GM23338 (cell line): ENCODE results near the gene PPHLN1. TPM values are rescaled to one million over a fixed set of nuclear protein-coding genes. Genes with fewer than 3 reads are reported as not detected.

ENCODE experiments used
- ATAC-seq: fragments of 200-7000 bp; cut with Tn5 transposase; 3 replicates; pipeline ENCODE4 v1.9.1; 2020
- DNase-seq: peaks from one replicate; pipeline ENCODE4 v3.0.0-alpha.2; 2015; ENCODE audit warnings: low spot score
- H2AFZ ChIP-seq: fragments of 200-600 bp; sonication (generic); 2 replicates; pipeline ENCODE4 v1.8.0; 2016; ENCODE audit warnings: antibody characterized with exemption, mild to moderate bottlenecking, moderate library complexity
- H3F3A ChIP-seq: fragments of 200-600 bp; sonication (generic); replicated peaks from 2 replicates; pipeline ENCODE4 v1.8.0; 2017; ENCODE audit warnings: antibody characterized with exemption, mixed run types, low read depth
- H3K27ac ChIP-seq: fragments of 200-600 bp; sonication (generic); 2 replicates; pipeline ENCODE4 v1.6.1; 2016; ENCODE audit warnings: low read depth
- H3K27me3 ChIP-seq: fragments of 200-600 bp; sonication (generic); 2 replicates; pipeline ENCODE4 v1.8.0; 2016; ENCODE audit warnings: mild to moderate bottlenecking, mixed run types, moderate library complexity; ENCODE audit not compliant: insufficient read depth
- H3K36me3 ChIP-seq: fragments of 200-600 bp; sonication (generic); 2 replicates; pipeline ENCODE4 v1.8.0; 2016; ENCODE audit warnings: mild to moderate bottlenecking; ENCODE audit not compliant: insufficient read depth
- H3K4me1 ChIP-seq: fragments of 200-600 bp; sonication (generic); 2 replicates; pipeline ENCODE4 v1.8.0; 2016; ENCODE audit warnings: mild to moderate bottlenecking, moderate library complexity; ENCODE audit not compliant: insufficient read depth
- H3K4me2 ChIP-seq: fragments of 200-600 bp; sonication (generic); 2 replicates; pipeline ENCODE4 v1.7.1; 2017; ENCODE audit warnings: mixed run types
- H3K4me3 ChIP-seq: fragments of 200-600 bp; sonication (generic); 2 replicates; pipeline ENCODE4 v1.6.1; 2016; ENCODE audit warnings: mixed run types
- H3K79me2 ChIP-seq: fragments of 200-600 bp; sonication (generic); replicated peaks from 2 replicates; pipeline ENCODE4 v1.8.0; 2017; ENCODE audit warnings: mild to moderate bottlenecking; ENCODE audit not compliant: insufficient read depth
- H3K9me2 ChIP-seq: fragments of 200-600 bp; sonication (generic); 2 replicates; pipeline ENCODE4 v1.8.0; 2017; ENCODE audit not compliant: insufficient read depth
- H4K20me1 ChIP-seq: fragments of 200-600 bp; sonication (generic); replicated peaks from 2 replicates; pipeline ENCODE4 v1.8.0; 2017; ENCODE audit warnings: mild to moderate bottlenecking; ENCODE audit not compliant: insufficient read depth
- H3K27ac Mint-ChIP-seq: 2 replicates; pipeline ENCODE4 v1.8.0; 2020; ENCODE audit warnings: inconsistent platforms, mild to moderate bottlenecking, moderate library complexity, mixed read lengths
- H3K27me3 Mint-ChIP-seq: 3 replicates; pipeline ENCODE4 v1.8.0; 2022; ENCODE audit warnings: low read depth, mild to moderate bottlenecking, moderate library complexity, mixed read lengths, inconsistent platforms; ENCODE audit not compliant: insufficient read depth, poor library complexity
- H3K36me3 Mint-ChIP-seq: 3 replicates; pipeline ENCODE4 v1.8.0; 2021; ENCODE audit warnings: low read depth, mild to moderate bottlenecking, inconsistent platforms, moderate library complexity, mixed read lengths
- H3K4me1 Mint-ChIP-seq: 3 replicates; pipeline ENCODE4 v1.8.0; 2020; ENCODE audit warnings: mild to moderate bottlenecking, inconsistent platforms, mixed read lengths
- H3K4me3 Mint-ChIP-seq: 3 replicates; pipeline ENCODE4 v1.8.0; 2021; ENCODE audit warnings: moderate library complexity, mild to moderate bottlenecking, inconsistent platforms, mixed read lengths
- H3K9me3 Mint-ChIP-seq: 3 replicates; pipeline ENCODE4 v1.8.0; 2020; ENCODE audit warnings: moderate library complexity, mild to moderate bottlenecking, inconsistent platforms, mixed read lengths
- CTCF ChIP-seq, 2 experiments: fragments of 200-600 bp in 1 of 2; sonication (generic) in 1 of 2; conservative IDR thresholded peaks; 2 replicates each; pipeline versions ENCODE4 v1.5.1 to v1.6.1; 2016 to 2017; ENCODE audit warnings: antibody characterized with exemption in 2 of 2, low read depth in 2 of 2, mild to moderate bottlenecking in 2 of 2, moderate library complexity in 1 of 2
- EZH2 ChIP-seq: fragments of 200-600 bp; sonication (generic); IDR thresholded peaks from one replicate; pipeline ENCODE4 v1.8.0; 2017; ENCODE audit warnings: antibody characterized with exemption, mild to moderate bottlenecking, low read depth; ENCODE audit not compliant: unreplicated experiment
- NANOG ChIP-seq: IDR thresholded peaks from 2 replicates; pipeline ENCODE4 v1.6.1; 2016; ENCODE audit warnings: antibody characterized with exemption, borderline replicate concordance
- POLR2AphosphoS5 ChIP-seq: IDR thresholded peaks from 2 replicates; pipeline ENCODE4 v1.6.1; 2016; ENCODE audit warnings: antibody characterized with exemption, low read depth
- REST ChIP-seq: IDR thresholded peaks from one replicate; pipeline ENCODE4 v1.6.1; 2018; ENCODE audit warnings: antibody characterized with exemption; ENCODE audit not compliant: unreplicated experiment
- ZNF462 ChIP-seq: fragments of 250-450 bp; sonication (Bioruptor Pico); IDR thresholded peaks from 2 replicates; pipeline ENCODE4 v1.5.0; 2020; ENCODE audit warnings: mild to moderate bottlenecking, moderate library complexity
- polyA plus RNA-seq: library from polyadenylated mRNA; unstranded; fragments of >200 nt; fragmentation: Nextera tagmentation; extraction: Ambion mirVana; gene quantifications from 2 replicates; pipeline ENCODE4 v1.2.1, GENCODE V29; 2016
- total RNA-seq: library from RNA; depleted of rRNA; stranded (reverse); fragments of >200 nt; shearing (Covaris generic); gene quantifications from 2 replicates; pipeline ENCODE4 v1.2.3, GENCODE V29; 2014
- TF ChIP-seq, protein P1 (sequence below): IDR thresholded peaks from 2 replicates; pipeline ENCODE4 v1.6.1; 2016; ENCODE audit warnings: antibody characterized with exemption

PPHLN1 gene
- total and polyA plus RNA-seq, 2 experiments from 2014 or later = 93.0 to 103 TPM

GRCh38 chr12:42288544-42288943 lies 37.4 kb upstream of the PPHLN1 start (continued):
- TF ChIP-seq ZNF462 = no peak
- no peak for TF ChIP-seq EZH2
- no peak for TF ChIP-seq NANOG
- no peak for TF ChIP-seq CTCF (conservative IDR thresholded peaks at IDR 0.05; ENCODE audit: low read depth in 2 of 2)

DNA sequence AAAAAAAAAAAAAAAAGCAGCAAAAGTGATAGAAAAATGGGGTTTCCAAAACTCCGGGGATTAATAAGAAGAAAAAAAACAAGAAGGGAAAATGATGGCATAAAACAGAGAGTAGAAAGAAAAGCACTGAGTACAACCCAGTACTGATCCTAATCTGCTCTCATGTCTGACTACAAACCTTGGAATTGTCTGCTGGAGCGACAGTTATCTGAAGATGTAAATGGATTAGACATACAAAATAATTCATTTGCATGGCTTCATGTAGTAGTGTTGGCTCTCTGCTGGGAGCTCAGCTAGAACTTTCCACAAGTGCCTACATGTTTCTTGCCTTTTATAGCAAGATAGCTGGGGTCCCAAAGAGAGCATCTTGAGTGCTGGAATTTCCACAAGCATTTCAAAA lies 34.3 kb upstream of the PPHLN1 start:
- no peak overlapping the region for H3K27ac Mint-ChIP-seq
- H3K27me3 ChIP-seq = no peaks in the 10 kb centered on the region

More for the DNA sequence above, 34.3 kb upstream of the PPHLN1 start:
- Histone ChIP-seq H2AFZ (0 out of 2 replicates have a peak overlapping the region, but pooled peaks have one; percentile 59), H3F3A (no peaks in the 10 kb centered on the region), H3K4me1 (no peaks in the 10 kb centered on the region), H3K9me2 (no peaks in the 10 kb centered on the region), H3K79me2 (no peaks in the 10 kb centered on the region), H3K4me2 (no peak overlapping the region), H3K27ac (no peak overlapping the region), H3K36me3 (no peaks in the 10 kb centered on the region), H4K20me1 (no peaks in the 10 kb centered on the region), H3K4me3 (no peak overlapping the region)
- Mint-ChIP-seq H3K36me3 (no peaks in the 10 kb centered on the region), H3K27me3 (no peaks in the 10 kb centered on the region), H3K4me1 (no peaks in the 10 kb centered on the region), H3K4me3 (no peak overlapping the region), H3K9me3 (peaks cover 3% of the 10 kb centered on the region; the same call in 2 of the 3 replicates)
- no peak for DNase-seq
- ATAC-seq = no peak
- TF ChIP-seq, protein P1, sequence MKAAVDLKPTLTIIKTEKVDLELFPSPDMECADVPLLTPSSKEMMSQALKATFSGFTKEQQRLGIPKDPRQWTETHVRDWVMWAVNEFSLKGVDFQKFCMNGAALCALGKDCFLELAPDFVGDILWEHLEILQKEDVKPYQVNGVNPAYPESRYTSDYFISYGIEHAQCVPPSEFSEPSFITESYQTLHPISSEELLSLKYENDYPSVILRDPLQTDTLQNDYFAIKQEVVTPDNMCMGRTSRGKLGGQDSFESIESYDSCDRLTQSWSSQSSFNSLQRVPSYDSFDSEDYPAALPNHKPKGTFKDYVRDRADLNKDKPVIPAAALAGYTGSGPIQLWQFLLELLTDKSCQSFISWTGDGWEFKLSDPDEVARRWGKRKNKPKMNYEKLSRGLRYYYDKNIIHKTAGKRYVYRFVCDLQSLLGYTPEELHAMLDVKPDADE = no peak
- no peak for TF ChIP-seq POLR2AphosphoS5
- TF ChIP-seq REST = no peak
- no peak for TF ChIP-seq EZH2
